ENCODE results near the gene HELZ2. TPM values are rescaled to one million over a fixed set of nuclear protein-coding genes. Genes with fewer than 3 reads are reported as not detected.

Gene HELZ2
- polyA plus RNA-seq, 3 donors = 3.0 to 15.5 (median 3.3) TPM

GRCh38 chr20:63536997-63537524 is 37.0 kb downstream of the HELZ2 start, which contains the start of gene PTK6:
TSS of gene PTK6 (minus strand) at chr20:63537376. CDS start at chr20:63537314, 62 bp downstream.
- Histone ChIP-seq H2AFZ (ENCODE audit: insufficient read depth, low read depth, low read length, poor library complexity, severe bottlenecking) (peak within 1 kb of the TSS; percentile 80), H3K79me2 (ENCODE audit: insufficient read depth, low read length) (no peaks in the 10 kb centered on the region), H4K20me1 (ENCODE audit: insufficient read depth, low read length) (no peaks in the 10 kb centered on the region), H3K4me3 (replicated peaks in 1 of 3; ENCODE audit: low read depth in 2 of 3, low read length in 3 of 3) (peak within 1 kb of the TSS; percentile 13 to 77 (median 41)), H3K9me3 (replicated peaks in 1 of 2; ENCODE audit: control insufficient read depth in 1 of 2, insufficient read depth in 1 of 2, low read length in 2 of 2) (no peaks in the 10 kb centered on the region), H3K4me1 (ENCODE audit: control insufficient read depth in 1 of 2, insufficient read depth in 2 of 2, low read length in 2 of 2) (peaks cover 23 to 28% of the 10 kb centered on the region in 2 donors), H3K27me3 (ENCODE audit: control insufficient read depth in 2 of 2, insufficient read depth in 2 of 2, low read length in 2 of 2) (peaks cover 0 to 17% of the 10 kb centered on the region in 2 donors), H3K27ac (ENCODE audit: low read depth in 1 of 2, low read length in 2 of 2) (peak within 1 kb of the TSS; percentile 89 to 90), H3K9ac (ENCODE audit: insufficient read depth, low read length, poor library complexity, severe bottlenecking) (peak within 1 kb of the TSS; percentile 77), H3K4me2 (replicated peaks; ENCODE audit: extremely low read depth, low read length, poor library complexity, severe bottlenecking) (peak within 1 kb of the TSS; percentile 82), H3K36me3 (replicated peaks in 1 of 2; ENCODE audit: control insufficient read depth in 1 of 2, insufficient read depth in 2 of 2, low read length in 2 of 2) (no peaks in the 10 kb centered on the region)
- Mint-ChIP-seq H3K9me3 (peaks cover 0 to 3% (median 0%) of the 10 kb centered on the region in 7 donors), H3K4me1 (peaks cover 16% of the 10 kb centered on the region), H3K27me3 (ENCODE audit: low read depth in 3 of 3) (peaks cover 6 to 22% (median 13%) of the 10 kb centered on the region in 3 donors), H3K36me3 (peaks cover 0 to 2% of the 10 kb centered on the region in 2 donors), H3K27ac (peak within 1 kb of the TSS; percentile 82 to 93 (median 90)), H3K4me3 (peak within 1 kb of the TSS; percentile 65 to 84)
- peak; percentile 73 to 75 (median 75) for DNase-seq
- TF ChIP-seq CTCF (IDR thresholded peaks at IDR 0.05) = no peak
- 55% methylated on average over 27 of the region's 29 CpGs for WGBS (ENCODE audit: insufficient coverage)
- intact Hi-C loops (cut with micrococcal nuclease) = loop anchor here (1.0 to 10.0 kb wide), 10 partner anchors 16 to 445 kb away; partner anchors contain the start of genes GMEB2 (in 2 of the 2), PPDPF (in 2 of the 2), ABHD16B (in 1 of the 2) and PRPF6 (in 1 of the 2)

- Histone ChIP-seq H3K36me3 (replicated peaks in 1 of 2; ENCODE audit: control insufficient read depth in 1 of 2, insufficient read depth in 2 of 2, low read length in 2 of 2) (no peaks in the 10 kb centered on the region), H3K4me1 (ENCODE audit: control insufficient read depth in 1 of 2, insufficient read depth in 2 of 2, low read length in 2 of 2) (peaks cover 23 to 28% of the 10 kb centered on the region in 2 donors), H3K27me3 (ENCODE audit: control insufficient read depth in 2 of 2, insufficient read depth in 2 of 2, low read length in 2 of 2) (peaks cover 0 to 17% of the 10 kb centered on the region in 2 donors), H4K20me1 (ENCODE audit: insufficient read depth, low read length) (no peaks in the 10 kb centered on the region), H3K79me2 (ENCODE audit: insufficient read depth, low read length) (no peaks in the 10 kb centered on the region), H3K4me2 (replicated peaks; ENCODE audit: extremely low read depth, low read length, poor library complexity, severe bottlenecking) (peak overlapping the region; percentile 82), H3K27ac (ENCODE audit: low read depth in 1 of 2, low read length in 2 of 2) (peak overlapping the region in 1 of 2 donors; percentile 89), H3K4me3 (replicated peaks in 1 of 3; ENCODE audit: low read depth in 2 of 3, low read length in 3 of 3) (peak overlapping the region in 1 of 3 experiments; percentile 77), H3K9me3 (replicated peaks in 1 of 2; ENCODE audit: control insufficient read depth in 1 of 2, insufficient read depth in 1 of 2, low read length in 2 of 2) (no peaks in the 10 kb centered on the region), H2AFZ (ENCODE audit: insufficient read depth, low read depth, low read length, poor library complexity, severe bottlenecking) (no peak overlapping the region), H3K9ac (ENCODE audit: insufficient read depth, low read length, poor library complexity, severe bottlenecking) (peak overlapping the region; percentile 77)
- TF ChIP-seq CTCF (IDR thresholded peaks at IDR 0.05) = no peak
- Mint-ChIP-seq H3K36me3 (peaks cover 0 to 2% of the 10 kb centered on the region in 2 donors), H3K4me3 (peak overlapping the region in 1 of 2 donors; percentile 84), H3K9me3 (peaks cover 0 to 3% (median 0%) of the 10 kb centered on the region in 7 donors), H3K27ac (peak overlapping the region in 4 of 7 donors; percentile 82 to 93 (median 87)), H3K27me3 (ENCODE audit: low read depth in 3 of 3) (peaks cover 5 to 20% (median 13%) of the 10 kb centered on the region in 3 donors), H3K4me1 (peaks cover 16% of the 10 kb centered on the region)
- intact Hi-C loops (cut with micrococcal nuclease) = loop anchor here (2.0 to 10.0 kb wide), 8 partner anchors 16 to 446 kb away; partner anchors contain the start of genes GMEB2 (in 2 of the 2), ABHD16B (in 1 of the 2), PPDPF (in 1 of the 2) and PRPF6 (in 1 of the 2)
- DNase-seq = no peak
- WGBS (ENCODE audit: insufficient coverage) = 84% methylated on average over 35 of the region's 35 CpGs
Measured at GRCh38 chr20:63536241-63536977, 37.6 kb downstream of the HELZ2 start.

Measured in CD14-positive monocyte (primary cell).